Glutamatergic neuron (in vitro differentiated cells): ENCODE results near the gene SH2D3C. TPM values are rescaled to one million over a fixed set of nuclear protein-coding genes. Genes with fewer than 3 reads are reported as not detected.
A peak's percentile ranks its signal among the peaks of the same experiment; 100 is the strongest.

ENCODE experiments used
- DNase-seq: peaks from one replicate; pipeline ENCODE4 v3.0.0; 2022
- H3K27ac Mint-ChIP-seq: one replicate; pipeline ENCODE4 v1.8.0; 2020; ENCODE audit warnings: mild to moderate bottlenecking, mixed read lengths, inconsistent platforms; ENCODE audit not compliant: unreplicated experiment
- H3K27me3 Mint-ChIP-seq: one replicate; pipeline ENCODE4 v1.8.0; 2020; ENCODE audit warnings: mild to moderate bottlenecking, moderate library complexity, mixed read lengths, inconsistent platforms; ENCODE audit not compliant: unreplicated experiment
- H3K36me3 Mint-ChIP-seq: one replicate; pipeline ENCODE4 v1.8.0; 2020; ENCODE audit warnings: mild to moderate bottlenecking, mixed read lengths, inconsistent platforms; ENCODE audit not compliant: unreplicated experiment
- H3K4me1 Mint-ChIP-seq: one replicate; pipeline ENCODE4 v1.8.0; 2020; ENCODE audit warnings: mild to moderate bottlenecking, low read depth, mixed read lengths, inconsistent platforms; ENCODE audit not compliant: unreplicated experiment
- H3K4me3 Mint-ChIP-seq: one replicate; pipeline ENCODE4 v1.8.0; 2020; ENCODE audit warnings: mild to moderate bottlenecking, mixed read lengths, inconsistent platforms; ENCODE audit not compliant: unreplicated experiment
- H3K9me3 Mint-ChIP-seq: one replicate; pipeline ENCODE4 v1.8.0; 2020; ENCODE audit warnings: mild to moderate bottlenecking, moderate library complexity, mixed read lengths, inconsistent platforms; ENCODE audit not compliant: unreplicated experiment
- CTCF ChIP-seq: fragments of 200-600 bp; sonication (generic); IDR thresholded peaks from one replicate; pipeline ENCODE4 v1.5.0; 2021; ENCODE audit not compliant: partially characterized antibody, unreplicated experiment
- total RNA-seq: library from RNA; stranded (reverse); fragmentation: NEBNext Ultra II Directional; extraction: Animal tissue kit (Norgen Biotek cat#: 25700); gene quantifications from one replicate; pipeline ENCODE4 v1.2.1, GENCODE V29; 2021; ENCODE audit not compliant: unreplicated experiment

SH2D3C gene
- total RNA-seq, 1 donor from 2014 or later: 71.7 TPM

- Mint-ChIP-seq H3K4me1 (peaks cover 15% of the 10 kb centered on the region), H3K27ac (no peak overlapping the region), H3K4me3 (peak overlapping the region; percentile 78), H3K9me3 (peaks cover 10% of the 10 kb centered on the region), H3K27me3 (peaks cover 9% of the 10 kb centered on the region), H3K36me3 (no peaks in the 10 kb centered on the region)
- TF ChIP-seq CTCF: no peak
- no peak for DNase-seq
Observed at GRCh38 chr9:127714020-127714750, 64.3 kb downstream of the SH2D3C start.

GRCh38 chr9:127712867-127713266, 65.6 kb downstream of the SH2D3C start:
- Mint-ChIP-seq H3K27ac (no peak overlapping the region), H3K4me3 (no peak overlapping the region), H3K27me3 (peaks cover 12% of the 10 kb centered on the region), H3K36me3 (peaks cover 5% of the 10 kb centered on the region), H3K4me1 (peaks cover 15% of the 10 kb centered on the region), H3K9me3 (peaks cover 15% of the 10 kb centered on the region)
- no peak for DNase-seq
- no peak for TF ChIP-seq CTCF

GRCh38 chr9:127712371-127712770, 66.1 kb downstream of the SH2D3C start:
- H3K4me3 Mint-ChIP-seq: no peak overlapping the region
- DNase-seq: no peak
- H3K36me3 Mint-ChIP-seq: peaks cover 5% of the 10 kb centered on the region
- H3K4me1 Mint-ChIP-seq: peaks cover 15% of the 10 kb centered on the region
- no peak for TF ChIP-seq CTCF
- H3K27ac Mint-ChIP-seq: no peak overlapping the region
- H3K9me3 Mint-ChIP-seq: peaks cover 15% of the 10 kb centered on the region
- peaks cover 12% of the 10 kb centered on the region for H3K27me3 Mint-ChIP-seq

- peaks cover 15% of the 10 kb centered on the region for H3K9me3 Mint-ChIP-seq
- peak; percentile 27 for DNase-seq
- H3K4me1 Mint-ChIP-seq: peaks cover 15% of the 10 kb centered on the region
- H3K36me3 Mint-ChIP-seq: peaks cover 5% of the 10 kb centered on the region
- peak overlapping the region; percentile 89 for H3K27ac Mint-ChIP-seq
- TF ChIP-seq CTCF: no peak
- no peak overlapping the region for H3K4me3 Mint-ChIP-seq
- peaks cover 12% of the 10 kb centered on the region for H3K27me3 Mint-ChIP-seq
Observed at GRCh38 chr9:127711831-127712274, 66.6 kb downstream of the SH2D3C start.

GRCh38 chr9:127711226-127711701, 67.2 kb downstream of the SH2D3C start:
- Mint-ChIP-seq H3K36me3 (peaks cover 5% of the 10 kb centered on the region), H3K9me3 (peaks cover 15% of the 10 kb centered on the region), H3K4me1 (peaks cover 15% of the 10 kb centered on the region), H3K4me3 (peak overlapping the region; percentile 42), H3K27me3 (peaks cover 12% of the 10 kb centered on the region), H3K27ac (peak overlapping the region; percentile 89)
- no peak for TF ChIP-seq CTCF
- peak; percentile 48 for DNase-seq
